ENCODE results near the gene SPATA9. TPM values are rescaled to one million over a fixed set of nuclear protein-coding genes. Genes with fewer than 3 reads are reported as not detected.

SPATA9 gene
- total and polyA plus RNA-seq, 2 of the 13 experiments (the other 11 are each of a cell fraction or from before 2014, with no cell fraction given): not detected

GRCh38 chr5:95646569-95647431 lies 36.0 kb downstream of the SPATA9 start, which contains the start of gene RFESD (continued):
- TF ChIP-seq, protein P1, sequence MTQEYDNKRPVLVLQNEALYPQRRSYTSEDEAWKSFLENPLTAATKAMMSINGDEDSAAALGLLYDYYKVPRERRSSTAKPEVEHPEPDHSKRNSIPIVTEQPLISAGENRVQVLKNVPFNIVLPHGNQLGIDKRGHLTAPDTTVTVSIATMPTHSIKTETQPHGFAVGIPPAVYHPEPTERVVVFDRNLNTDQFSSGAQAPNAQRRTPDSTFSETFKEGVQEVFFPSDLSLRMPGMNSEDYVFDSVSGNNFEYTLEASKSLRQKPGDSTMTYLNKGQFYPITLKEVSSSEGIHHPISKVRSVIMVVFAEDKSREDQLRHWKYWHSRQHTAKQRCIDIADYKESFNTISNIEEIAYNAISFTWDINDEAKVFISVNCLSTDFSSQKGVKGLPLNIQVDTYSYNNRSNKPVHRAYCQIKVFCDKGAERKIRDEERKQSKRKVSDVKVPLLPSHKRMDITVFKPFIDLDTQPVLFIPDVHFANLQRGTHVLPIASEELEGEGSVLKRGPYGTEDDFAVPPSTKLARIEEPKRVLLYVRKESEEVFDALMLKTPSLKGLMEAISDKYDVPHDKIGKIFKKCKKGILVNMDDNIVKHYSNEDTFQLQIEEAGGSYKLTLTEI (CRISPR knock-in tag; conservative IDR thresholded peaks at IDR 0.05): no peak
- TF ChIP-seq ZNF512B (CRISPR knock-in tag; IDR thresholded peaks at IDR 0.05; ENCODE audit: borderline replicate concordance) (no peak), MAX (IDR thresholded peaks at IDR 0.05) (peak; percentile 78), NFYB (CRISPR knock-in tag; IDR thresholded peaks at IDR 0.05) (peak; percentile 49; the same call in 1 of the 2 replicates), E2F2 (CRISPR knock-in tag; IDR thresholded peaks at IDR 0.05; ENCODE audit: borderline replicate concordance) (peak; percentile 14; the same call in 1 of the 2 replicates), GFI1 (CRISPR knock-in tag; IDR thresholded peaks at IDR 0.05; ENCODE audit: borderline replicate concordance) (peak; percentile 73; the same call in 1 of the 2 replicates), ETV5 (CRISPR knock-in tag; IDR thresholded peaks at IDR 0.05; ENCODE audit: borderline replicate concordance) (peak; percentile 99), GABPA (IDR thresholded peaks at IDR 0.05; ENCODE audit: low read depth, low read length) (peak; percentile 76), GABPA (CRISPR knock-in tag; IDR thresholded peaks at IDR 0.05; ENCODE audit: low read depth) (peak; percentile 83), ZNF615 (CRISPR knock-in tag; IDR thresholded peaks at IDR 0.05; ENCODE audit: borderline replicate concordance) (0 out of 2 replicates have a peak, but pooled peaks have one; percentile 37), TBX2 (CRISPR knock-in tag; IDR thresholded peaks at IDR 0.05; ENCODE audit: borderline replicate concordance) (peak; percentile 96), ZNF605 (CRISPR knock-in tag; IDR thresholded peaks at IDR 0.05) (peak; percentile 67; the same call in 1 of the 2 replicates), ZNF121 (CRISPR knock-in tag; IDR thresholded peaks at IDR 0.05) (peak; percentile 52; the same call in 1 of the 2 replicates), ZNF549 (CRISPR knock-in tag; IDR thresholded peaks at IDR 0.05) (no peak)
- TF ChIP-seq, protein P2, sequence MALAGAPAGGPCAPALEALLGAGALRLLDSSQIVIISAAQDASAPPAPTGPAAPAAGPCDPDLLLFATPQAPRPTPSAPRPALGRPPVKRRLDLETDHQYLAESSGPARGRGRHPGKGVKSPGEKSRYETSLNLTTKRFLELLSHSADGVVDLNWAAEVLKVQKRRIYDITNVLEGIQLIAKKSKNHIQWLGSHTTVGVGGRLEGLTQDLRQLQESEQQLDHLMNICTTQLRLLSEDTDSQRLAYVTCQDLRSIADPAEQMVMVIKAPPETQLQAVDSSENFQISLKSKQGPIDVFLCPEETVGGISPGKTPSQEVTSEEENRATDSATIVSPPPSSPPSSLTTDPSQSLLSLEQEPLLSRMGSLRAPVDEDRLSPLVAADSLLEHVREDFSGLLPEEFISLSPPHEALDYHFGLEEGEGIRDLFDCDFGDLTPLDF (CRISPR knock-in tag; IDR thresholded peaks at IDR 0.05): peak; percentile 94
- TF ChIP-seq, protein P3, sequence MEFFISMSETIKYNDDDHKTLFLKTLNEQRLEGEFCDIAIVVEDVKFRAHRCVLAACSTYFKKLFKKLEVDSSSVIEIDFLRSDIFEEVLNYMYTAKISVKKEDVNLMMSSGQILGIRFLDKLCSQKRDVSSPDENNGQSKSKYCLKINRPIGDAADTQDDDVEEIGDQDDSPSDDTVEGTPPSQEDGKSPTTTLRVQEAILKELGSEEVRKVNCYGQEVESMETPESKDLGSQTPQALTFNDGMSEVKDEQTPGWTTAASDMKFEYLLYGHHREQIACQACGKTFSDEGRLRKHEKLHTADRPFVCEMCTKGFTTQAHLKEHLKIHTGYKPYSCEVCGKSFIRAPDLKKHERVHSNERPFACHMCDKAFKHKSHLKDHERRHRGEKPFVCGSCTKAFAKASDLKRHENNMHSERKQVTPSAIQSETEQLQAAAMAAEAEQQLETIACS (CRISPR knock-in tag; IDR thresholded peaks at IDR 0.05): peak; percentile 31; the same call in 1 of the 2 replicates
- TF ChIP-seq, protein P4, sequence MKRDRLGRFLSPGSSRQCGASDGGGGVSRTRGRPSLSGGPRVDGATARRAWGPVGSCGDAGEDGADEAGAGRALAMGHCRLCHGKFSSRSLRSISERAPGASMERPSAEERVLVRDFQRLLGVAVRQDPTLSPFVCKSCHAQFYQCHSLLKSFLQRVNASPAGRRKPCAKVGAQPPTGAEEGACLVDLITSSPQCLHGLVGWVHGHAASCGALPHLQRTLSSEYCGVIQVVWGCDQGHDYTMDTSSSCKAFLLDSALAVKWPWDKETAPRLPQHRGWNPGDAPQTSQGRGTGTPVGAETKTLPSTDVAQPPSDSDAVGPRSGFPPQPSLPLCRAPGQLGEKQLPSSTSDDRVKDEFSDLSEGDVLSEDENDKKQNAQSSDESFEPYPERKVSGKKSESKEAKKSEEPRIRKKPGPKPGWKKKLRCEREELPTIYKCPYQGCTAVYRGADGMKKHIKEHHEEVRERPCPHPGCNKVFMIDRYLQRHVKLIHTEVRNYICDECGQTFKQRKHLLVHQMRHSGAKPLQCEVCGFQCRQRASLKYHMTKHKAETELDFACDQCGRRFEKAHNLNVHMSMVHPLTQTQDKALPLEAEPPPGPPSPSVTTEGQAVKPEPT (CRISPR knock-in tag; IDR thresholded peaks at IDR 0.05; ENCODE audit: low read depth): no peak
